ENCODE data around the gene RBBP4.
"Not testable (repeated sequence)": the region's sequence is repeated elsewhere in the genome, so short reads cannot be mapped to it uniquely, and the experiment has no call there.

The RBBP4 gene

GRCh38 chr1:32639489-32640075, 11.4 kb upstream of the RBBP4 start:
- in situ Hi-C loops (cut with MboI; ENCODE audit: low sequenced_read_pairs, unreplicated experiment) = no loop called here
- TF ChIP-seq, protein P1, sequence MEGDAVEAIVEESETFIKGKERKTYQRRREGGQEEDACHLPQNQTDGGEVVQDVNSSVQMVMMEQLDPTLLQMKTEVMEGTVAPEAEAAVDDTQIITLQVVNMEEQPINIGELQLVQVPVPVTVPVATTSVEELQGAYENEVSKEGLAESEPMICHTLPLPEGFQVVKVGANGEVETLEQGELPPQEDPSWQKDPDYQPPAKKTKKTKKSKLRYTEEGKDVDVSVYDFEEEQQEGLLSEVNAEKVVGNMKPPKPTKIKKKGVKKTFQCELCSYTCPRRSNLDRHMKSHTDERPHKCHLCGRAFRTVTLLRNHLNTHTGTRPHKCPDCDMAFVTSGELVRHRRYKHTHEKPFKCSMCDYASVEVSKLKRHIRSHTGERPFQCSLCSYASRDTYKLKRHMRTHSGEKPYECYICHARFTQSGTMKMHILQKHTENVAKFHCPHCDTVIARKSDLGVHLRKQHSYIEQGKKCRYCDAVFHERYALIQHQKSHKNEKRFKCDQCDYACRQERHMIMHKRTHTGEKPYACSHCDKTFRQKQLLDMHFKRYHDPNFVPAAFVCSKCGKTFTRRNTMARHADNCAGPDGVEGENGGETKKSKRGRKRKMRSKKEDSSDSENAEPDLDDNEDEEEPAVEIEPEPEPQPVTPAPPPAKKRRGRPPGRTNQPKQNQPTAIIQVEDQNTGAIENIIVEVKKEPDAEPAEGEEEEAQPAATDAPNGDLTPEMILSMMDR (IDR thresholded peaks at IDR 0.05; ENCODE audit: borderline replicate concordance, control extremely low read depth, extremely low read depth, insufficient read depth, missing control alignments) = no peak
- DNase-seq (ENCODE audit: low spot score) = no peak

DNA sequence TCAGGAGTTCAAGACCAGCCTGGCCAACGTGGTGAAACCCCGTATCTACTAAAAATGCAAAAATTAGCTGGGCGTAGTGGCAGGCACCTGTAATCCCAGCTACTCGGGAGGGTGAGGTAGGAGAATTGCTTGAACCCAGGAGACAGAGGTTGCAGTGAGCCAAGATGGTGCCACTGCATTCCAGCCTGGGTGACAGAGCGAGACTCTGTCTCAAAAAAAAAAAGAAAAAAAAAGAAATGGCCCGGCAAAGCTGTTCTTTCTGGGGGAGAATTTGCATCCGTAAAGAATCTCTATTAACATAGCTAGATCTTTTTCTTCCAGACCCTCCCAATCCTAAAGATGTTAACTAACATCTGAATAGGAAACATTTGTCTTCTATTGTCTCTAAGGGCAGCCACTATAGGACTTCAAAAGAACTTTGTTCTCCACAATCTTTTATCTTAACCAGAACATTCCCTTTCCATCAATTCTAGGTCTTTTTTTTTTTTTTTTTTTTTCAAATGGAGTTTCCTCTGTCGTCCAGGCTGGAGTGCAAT, 8.6 kb upstream of the RBBP4 start:
- in situ Hi-C loops (cut with MboI; ENCODE audit: low sequenced_read_pairs, unreplicated experiment); DNase-seq (ENCODE audit: low spot score): not testable (repeated sequence)

DNA sequence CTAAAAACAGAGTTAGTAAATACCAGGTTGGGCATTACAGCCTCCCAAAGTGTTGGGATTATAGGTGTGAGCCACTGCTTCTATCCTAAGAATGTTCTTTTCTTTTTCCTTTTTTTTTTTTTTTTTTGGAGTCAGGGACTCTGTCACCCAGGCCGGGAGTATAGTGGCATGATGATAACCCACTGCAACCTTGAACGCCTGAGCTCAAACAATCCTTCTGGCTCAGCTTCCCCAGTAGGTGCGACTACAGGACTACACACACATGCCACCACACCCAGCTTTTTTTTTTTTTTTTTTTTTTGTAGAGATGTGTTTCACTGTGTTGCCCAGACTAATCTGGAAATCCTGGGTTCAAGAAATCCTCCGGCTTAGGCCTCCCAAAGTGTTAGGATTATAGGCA, 6.6 kb upstream of the RBBP4 start:
- in situ Hi-C loops (cut with MboI; ENCODE audit: low sequenced_read_pairs, unreplicated experiment) = no loop called here
- DNase-seq (ENCODE audit: low spot score) = no peak
- TF ChIP-seq, protein P1 (IDR thresholded peaks at IDR 0.05; ENCODE audit: borderline replicate concordance, control extremely low read depth, extremely low read depth, insufficient read depth, missing control alignments) = no peak

- DNase-seq (ENCODE audit: low spot score) = no peak
- in situ Hi-C loops (cut with MboI; ENCODE audit: low sequenced_read_pairs, unreplicated experiment) = no loop called here
- TF ChIP-seq, protein P1 (IDR thresholded peaks at IDR 0.05; ENCODE audit: borderline replicate concordance, control extremely low read depth, extremely low read depth, insufficient read depth, missing control alignments) = no peak
Observed at GRCh38 chr1:32647308-32648134, 3.5 kb upstream of the RBBP4 start.

GRCh38 chr1:32650248-32650751, 708 bp upstream of the RBBP4 start, which contains the start of gene ZBTB8OS:
Gene ZBTB8OS, minus strand, starts transcription at chr1:32650550. Its CDS starts 21 bp downstream, at chr1:32650529.
- in situ Hi-C loops (cut with MboI; ENCODE audit: low sequenced_read_pairs, unreplicated experiment) = no loop called here
- TF ChIP-seq, protein P1 (IDR thresholded peaks at IDR 0.05; ENCODE audit: borderline replicate concordance, control extremely low read depth, extremely low read depth, insufficient read depth, missing control alignments) = no peak
- peak; percentile 87 for DNase-seq (ENCODE audit: low spot score)

- in situ Hi-C loops (cut with MboI; ENCODE audit: low sequenced_read_pairs, unreplicated experiment) = no loop called here
- peak; percentile 73 for DNase-seq (ENCODE audit: low spot score)
- TF ChIP-seq, protein P1 (IDR thresholded peaks at IDR 0.05; ENCODE audit: borderline replicate concordance, control extremely low read depth, extremely low read depth, insufficient read depth, missing control alignments) = no peak
Observed at GRCh38 chr1:32651461-32652073, 559 bp downstream of the RBBP4 start.
